GM19240 (cell line): Measurements from ENCODE around the gene NNAT.
"Not testable (repeated sequence)": the region's sequence is repeated elsewhere in the genome, so short reads cannot be mapped to it uniquely, and the experiment has no call there.

Experiments used
- DNase-seq: peaks from one replicate; pipeline ENCODE4 v3.0.0; 2011; ENCODE audit warnings: low spot score; ENCODE audit not compliant: insufficient read length

The NNAT gene, protein sequence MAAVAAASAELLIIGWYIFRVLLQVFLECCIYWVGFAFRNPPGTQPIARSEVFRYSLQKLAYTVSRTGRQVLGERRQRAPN

DNA sequence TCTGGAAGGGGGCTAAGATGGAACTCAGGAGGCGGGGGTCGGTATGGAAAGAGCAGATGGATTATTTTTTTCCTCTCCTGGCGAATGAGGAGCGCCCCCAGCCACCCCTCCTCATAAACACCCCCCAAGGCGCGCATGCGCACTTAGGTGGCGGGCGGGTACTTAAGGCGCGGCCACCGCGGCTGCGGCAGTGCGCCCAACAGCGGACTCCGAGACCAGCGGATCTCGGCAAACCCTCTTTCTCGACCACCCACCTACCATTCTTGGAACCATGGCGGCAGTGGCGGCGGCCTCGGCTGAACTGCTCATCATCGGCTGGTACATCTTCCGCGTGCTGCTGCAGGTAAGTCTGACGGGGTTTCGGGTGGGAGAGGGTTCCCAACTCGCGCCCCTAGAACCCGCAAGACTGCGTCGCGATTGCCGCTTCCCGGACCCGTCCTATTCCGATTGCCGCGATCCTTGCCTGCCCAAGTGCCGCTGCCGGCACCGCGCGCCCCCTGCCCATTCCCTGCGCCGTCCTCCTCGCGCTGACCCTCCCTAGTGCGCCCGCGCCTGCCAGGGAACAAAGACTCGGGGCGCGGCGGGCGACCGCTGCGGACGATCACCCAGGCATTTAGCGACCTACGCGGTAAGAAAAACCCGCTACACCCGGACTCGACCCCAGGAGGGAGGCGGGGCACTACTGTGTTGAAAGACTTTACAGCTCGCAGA lies at the start of gene NNAT:
Gene NNAT, plus strand, starts transcription at position 190 of the 711 bp plus-strand sequence. Its CDS starts 82 bp downstream, at position 272.
- DNase-seq: no peak

DNA sequence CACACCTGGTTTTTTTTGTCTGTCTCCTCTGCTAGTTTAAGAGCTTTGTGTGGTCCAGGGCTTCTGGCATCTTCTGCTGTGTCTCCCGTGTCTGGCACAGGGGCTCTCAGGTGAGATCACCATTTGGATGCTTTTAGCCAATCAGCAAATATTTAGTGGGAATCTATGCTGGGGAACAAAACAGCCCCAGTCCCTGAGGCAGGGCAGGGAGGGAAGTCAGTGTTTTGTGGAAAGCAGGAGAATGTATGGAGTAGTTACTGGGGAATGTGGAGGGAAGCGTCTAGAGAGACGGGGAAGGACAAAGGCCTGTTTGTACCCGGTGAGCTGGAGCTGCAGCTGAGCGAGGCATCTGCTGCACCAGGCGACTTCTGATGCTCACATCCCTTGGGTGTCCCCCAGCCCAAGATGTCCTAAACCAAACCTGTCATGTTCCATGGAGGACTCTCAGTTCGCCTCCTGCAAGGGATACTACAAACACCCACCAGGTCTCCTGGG lies 49.3 kb upstream of the NNAT start:
- no peak for DNase-seq

DNA sequence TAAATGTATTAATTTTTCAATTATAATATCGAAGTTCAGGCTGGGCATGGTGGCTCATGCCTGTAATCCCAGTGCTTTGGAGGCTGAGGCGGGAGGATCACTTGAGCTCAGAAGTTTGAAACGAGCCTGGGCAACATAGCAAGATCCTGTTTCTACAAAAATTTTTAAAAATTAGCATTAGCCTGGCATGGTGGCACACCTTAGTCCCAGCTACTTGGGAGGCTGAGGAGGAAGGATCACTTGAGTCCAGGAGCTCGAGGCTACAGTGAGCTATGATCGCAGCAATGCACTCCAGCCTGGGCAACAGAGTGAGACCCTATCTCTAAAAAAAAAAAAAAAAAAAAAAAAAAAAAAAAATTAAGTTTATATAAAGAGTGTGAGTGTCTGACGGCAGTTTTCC lies 48.6 kb upstream of the NNAT start:
- DNase-seq: not testable (repeated sequence)

DNA sequence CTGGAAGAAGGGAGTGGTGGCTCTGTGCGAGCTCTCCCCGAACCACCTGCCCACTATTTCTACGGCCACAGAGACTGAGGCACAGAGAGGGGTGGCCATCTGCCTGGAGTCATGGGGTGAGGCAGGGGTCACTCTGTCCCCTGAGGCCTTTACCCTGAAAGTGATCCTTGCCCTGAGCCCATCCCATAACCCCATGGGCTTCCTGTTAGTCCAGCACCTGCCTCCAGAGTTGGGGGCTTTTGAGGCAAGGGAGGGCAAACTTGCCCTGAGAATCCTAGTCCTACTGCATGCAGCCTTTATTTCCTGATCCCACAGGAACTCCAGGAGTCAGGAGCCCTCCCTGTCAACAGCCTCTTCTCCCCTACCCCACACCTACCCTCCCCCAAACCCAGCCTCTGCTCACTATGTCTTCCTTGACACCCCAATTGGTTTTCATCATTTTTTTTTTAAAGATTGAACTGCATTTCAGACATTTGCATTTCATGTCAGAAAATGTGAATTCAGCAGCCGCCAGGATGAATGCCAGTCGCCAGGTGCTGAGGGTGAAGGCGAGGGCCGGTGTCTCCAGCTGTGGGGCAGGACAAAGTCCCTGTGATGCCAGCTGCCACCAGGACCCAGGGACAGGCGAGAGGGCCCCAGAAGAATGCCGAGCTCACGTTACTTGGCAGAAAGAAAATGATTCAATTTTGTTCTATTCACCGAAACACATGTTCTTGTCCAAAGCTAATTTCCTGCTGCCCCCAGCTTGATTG lies 47.6 kb upstream of the NNAT start:
- no peak for DNase-seq

DNA sequence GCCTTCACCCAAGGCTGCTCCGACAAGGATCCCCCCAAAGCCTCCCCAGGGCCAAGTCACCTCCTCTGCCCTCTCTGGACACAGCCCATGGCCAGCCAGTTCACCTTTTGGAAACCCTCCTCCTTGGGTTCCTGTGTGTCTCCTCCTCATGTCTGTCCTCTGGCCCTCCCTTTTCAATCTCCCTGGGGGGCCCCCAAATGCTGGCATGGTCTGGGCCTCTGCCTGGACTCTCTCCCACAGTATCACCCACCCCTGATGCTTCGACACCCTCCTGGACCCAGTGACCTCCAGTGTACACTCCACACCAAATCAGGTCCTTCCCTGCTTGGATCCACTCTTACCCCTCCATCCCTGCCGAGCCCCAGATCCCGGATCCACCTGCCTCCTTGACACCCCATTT lies 46.7 kb upstream of the NNAT start:
- no peak for DNase-seq

DNA sequence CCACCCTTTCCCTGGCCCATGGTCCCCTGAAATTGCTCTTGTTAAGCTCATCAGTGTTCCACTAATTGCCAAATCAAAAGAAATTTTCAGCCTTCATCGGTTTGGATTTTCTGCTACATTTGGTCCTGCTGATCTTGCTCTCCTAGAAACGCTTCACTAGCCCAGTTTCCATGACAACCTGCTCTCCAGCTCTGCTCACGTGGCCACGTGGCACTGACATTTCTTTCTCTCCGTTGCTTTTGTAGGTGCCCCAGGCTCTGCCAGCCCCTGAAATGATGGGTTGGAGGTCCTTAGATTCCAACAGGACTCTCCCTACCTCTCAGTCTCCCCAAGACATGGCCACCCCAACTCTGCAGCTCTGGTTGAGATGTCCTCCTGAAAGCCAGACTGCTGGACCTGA lies 45.8 kb upstream of the NNAT start:
- no peak for DNase-seq

DNA sequence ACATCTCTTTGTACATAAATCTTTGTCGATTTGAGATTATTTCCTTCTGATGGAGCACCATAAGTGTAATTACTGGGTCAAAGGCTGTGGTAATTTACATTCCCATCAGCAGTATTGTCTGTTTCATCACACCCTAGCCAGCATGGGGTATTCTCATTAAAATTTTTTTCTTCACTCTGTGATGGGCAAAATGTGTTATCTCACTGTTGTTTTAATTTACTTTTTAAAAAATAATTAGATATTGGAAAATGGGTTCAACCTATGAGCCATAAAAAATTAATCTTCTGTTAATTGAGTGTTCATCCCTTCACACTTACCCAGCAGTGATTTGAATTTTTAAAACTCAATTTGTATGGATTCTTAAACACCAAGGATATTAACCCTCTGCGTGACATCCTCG lies 44.0 kb upstream of the NNAT start:
- DNase-seq: no peak

DNA sequence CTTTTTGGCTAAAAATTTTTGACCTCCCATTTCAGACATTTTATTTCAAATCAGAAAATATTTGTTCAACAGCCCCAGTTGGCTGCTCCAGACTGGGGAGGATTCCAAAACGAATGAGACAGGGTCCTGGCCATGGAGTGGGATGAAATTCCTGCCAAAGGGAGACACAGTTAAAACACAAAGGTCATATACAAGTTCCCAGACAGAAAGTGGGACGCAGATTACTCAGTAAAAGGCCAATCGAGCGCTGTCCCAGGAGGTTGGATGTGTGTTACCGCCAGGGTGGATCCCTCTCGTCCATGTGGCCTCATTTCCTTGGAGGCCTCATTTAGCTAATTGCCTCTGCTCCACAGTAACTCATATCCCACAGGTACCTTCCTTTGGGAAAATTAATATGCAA lies 41.8 kb upstream of the NNAT start:
- no peak for DNase-seq

DNA sequence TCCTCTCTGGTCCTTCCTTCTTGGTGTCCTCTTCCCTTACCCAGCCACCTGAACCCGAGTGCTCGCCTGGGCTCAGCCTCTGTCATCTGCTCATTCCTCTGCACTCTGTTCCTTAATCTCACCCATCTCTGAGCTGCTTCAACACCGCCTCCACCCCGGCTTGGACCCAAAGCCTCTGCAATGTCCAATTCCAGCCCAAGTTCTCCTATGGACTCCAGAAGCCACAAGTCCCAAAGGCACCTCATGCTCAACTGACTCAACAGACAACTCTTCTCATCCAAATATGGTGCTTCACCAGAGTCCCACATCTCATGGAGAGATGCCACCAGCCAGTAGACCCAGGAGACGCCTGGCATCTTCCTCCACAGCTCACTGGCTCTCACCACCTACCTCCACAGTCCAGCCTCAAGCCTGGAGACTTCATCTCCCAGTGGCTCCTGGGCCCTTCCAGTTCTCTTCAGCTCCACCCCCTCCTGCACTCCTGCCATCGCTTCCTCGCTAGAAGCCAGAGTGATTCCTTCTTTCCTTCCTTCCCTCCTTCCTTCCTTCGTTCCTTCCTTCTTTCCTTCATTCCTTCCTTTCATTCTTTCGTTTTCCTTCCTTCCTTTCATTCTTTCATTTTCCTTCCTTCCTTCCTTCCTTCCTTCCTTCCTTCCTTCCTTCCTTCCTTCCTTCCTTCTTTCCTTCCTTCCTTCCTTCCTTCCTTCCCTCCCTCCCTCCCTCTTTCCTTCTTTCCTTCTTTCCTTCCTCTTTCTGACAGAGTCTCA lies 40.9 kb upstream of the NNAT start:
- no peak for DNase-seq

DNA sequence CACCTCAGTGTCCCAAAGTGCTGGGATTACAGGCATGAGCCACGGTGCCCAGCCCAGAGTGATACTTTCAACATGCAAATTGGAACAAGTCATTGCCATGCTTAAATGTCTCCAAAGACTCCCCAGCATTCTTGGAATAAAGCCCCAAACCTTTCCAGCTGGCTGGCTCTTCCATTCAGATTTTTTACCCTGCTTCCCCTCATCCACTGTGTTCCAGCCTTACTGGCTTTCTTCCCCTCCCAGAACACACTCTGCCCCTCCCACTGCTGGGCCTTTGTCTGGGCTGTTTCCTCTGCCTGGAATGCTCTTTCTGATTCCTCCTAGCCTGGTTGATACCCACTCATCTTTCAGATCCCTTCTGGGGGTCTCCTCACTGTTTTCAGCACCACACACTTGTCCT lies 40.1 kb upstream of the NNAT start:
- DNase-seq: no peak

DNA sequence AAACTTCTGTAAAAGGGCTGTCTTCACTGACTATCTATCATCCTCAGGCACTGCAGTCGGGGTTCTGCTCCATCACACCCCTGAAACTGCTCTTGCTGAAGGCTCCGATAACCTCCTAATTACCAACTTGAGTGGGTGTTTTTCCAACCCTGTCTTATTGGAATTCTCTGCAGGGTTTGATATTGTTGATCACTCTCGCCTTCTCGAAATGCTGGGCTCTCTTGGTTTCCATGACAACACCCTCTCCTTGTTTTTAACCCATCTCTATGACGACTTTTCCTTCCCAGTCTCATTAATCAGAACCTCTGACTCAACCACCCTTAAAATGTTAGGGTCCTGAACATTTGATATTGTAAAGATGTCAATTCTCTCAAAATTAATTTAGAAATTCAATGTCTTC lies 39.4 kb upstream of the NNAT start:
- DNase-seq: no peak

DNA sequence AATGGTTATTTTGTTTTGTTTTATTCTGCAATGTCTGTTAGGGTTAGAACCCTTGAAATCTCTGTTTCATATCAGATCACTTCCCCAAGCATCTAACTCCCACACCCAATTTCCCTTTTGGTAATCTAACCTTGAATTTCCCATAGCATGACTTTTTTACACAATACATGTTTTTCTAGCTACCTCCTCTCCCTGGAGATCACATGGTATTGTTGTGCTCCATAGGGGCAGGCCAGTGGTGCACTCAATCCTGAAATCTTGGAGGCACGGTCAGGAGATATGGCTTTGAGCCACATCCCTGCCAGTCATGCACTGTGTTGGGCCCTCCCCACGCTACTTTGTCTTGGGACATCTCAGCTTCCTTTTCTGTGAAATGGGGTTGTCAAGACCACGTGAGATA lies 36.7 kb upstream of the NNAT start:
- no peak for DNase-seq

DNA sequence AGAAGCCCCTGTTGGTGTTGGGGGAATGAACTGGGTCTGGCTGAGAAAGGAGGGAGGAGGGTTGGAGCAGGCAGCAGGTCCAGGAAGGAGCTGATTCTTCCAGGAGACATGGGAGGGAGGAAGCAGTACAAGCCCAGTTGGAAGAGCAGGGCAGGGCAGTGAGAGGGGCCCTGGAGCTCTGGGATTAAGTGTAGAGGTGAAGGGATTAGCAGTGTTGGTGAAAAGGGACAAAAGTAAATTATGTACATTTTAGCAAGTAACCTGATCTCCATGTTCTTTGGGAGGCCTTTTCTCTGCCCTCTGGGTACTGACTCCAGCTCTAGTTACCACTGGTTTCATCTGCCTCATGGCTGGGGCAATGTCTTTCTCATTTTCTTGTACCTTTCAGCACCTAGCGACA lies 34.8 kb upstream of the NNAT start:
- DNase-seq: not testable (repeated sequence)

DNA sequence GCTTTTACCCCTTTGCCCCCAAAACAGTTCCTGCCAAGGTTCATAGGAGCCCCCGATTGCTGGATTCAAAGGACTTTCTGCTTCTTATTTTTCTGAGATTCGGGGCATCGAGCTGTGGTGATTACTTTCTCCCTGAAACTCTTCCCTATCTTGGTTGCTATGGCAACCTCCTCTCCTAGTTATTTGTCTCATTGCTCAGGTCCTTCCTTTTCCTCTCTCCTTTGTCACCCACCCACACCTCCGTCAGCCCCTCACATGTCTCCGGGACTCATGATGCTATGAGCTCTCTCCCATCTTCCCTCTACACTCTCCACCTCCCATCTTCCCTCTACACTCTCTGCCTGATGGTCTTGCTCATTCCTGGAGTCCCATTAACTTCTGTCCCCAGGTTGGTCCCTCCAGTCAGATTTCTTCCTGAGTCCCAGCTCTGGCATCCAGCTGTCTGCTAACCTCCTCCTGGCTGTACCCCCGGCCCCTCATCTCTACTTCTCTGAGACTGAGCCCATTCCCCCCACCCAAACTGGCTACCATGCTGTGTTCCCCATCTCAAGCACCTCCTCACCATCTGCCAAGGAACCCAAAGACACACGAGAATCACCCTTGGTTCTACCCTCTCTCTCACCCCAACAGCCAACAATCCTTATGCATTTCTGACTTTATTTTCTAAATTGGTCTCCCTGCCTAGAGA lies 30.2 kb upstream of the NNAT start:
- DNase-seq: no peak

DNA sequence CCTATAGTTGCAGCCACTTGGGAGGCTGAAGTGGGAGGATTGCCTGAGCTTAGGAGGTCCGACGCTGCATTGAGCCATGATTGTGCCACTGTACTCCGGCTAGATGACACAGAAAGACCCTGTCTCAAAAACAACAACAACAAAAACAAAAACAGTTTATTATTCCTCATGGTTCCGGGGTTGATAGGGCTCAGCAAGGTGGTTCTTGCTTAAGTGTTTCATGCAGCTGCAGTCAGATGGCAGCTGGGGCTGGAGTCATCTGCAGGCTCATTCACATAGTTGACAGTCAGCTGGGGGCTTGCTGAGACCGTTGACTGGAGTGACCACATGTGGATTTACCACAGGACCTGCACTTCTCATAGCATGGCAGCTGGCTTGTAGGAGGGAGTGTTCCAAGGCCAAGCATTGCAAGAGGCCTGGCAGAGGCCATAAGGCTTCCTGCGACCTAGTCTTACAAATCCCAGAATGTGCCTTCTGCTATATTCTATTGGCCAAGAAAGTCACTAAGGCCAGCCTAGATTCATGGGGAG lies 28.9 kb upstream of the NNAT start:
- DNase-seq: no peak

DNA sequence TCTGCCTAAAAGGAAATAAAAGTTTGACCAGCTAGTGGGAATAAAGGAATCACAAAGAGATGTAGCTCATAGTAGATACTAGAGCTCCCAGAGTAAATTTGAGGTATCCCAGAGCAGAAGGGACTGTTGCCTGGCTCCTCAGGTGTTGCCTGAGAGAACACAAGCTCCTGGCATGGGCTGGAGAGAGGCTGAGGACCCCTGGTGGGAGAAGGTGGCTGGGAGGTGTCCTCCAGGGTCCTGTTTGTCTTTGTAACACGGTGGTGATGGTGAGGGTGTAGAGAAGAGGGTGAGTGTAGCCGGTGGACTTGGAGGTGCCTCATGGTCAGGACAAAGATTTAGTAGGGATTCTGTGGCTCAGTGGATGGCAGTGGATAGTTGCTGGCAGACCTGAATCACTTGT lies 28.1 kb upstream of the NNAT start:
- DNase-seq: no peak

DNA sequence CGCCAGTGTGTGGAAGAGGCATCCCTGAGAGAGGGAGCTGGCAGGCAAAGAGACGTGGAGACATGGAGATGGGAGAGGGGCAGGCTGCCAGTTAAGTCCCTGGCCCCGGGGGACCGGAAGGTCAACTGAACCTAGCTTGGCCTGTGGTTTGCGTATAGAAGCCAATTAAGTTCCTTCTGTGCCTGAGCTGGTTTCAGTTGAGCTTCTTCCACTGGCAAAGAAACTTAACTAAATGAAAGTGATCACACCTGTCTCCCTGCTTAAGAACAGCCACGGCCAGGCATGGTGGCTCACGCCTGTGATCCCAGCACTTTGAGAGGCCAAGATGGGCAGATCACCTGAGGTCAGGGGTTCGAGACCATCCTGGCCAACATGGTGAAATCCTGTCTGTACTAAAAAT lies 26.7 kb upstream of the NNAT start:
- no peak for DNase-seq

DNA sequence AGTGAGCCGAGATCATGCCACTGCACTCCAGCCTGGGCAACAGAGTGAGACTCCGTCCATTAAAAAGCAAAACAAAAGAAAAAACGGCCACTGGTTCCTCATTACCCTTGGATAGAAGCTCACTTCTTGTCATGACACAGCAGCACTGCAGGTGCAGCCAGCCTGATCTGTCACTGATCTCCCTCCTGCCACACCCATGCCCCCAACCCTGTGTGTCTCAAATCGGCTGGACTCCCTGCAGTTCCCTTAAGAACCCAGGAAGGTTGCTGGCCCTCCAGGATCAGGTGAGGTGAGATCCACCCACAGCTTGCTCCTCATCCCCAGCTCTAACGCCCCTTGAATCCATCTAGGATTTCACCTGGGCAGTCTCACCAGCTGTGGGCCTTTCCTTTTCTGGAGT lies 26.3 kb upstream of the NNAT start:
- no peak for DNase-seq

DNA sequence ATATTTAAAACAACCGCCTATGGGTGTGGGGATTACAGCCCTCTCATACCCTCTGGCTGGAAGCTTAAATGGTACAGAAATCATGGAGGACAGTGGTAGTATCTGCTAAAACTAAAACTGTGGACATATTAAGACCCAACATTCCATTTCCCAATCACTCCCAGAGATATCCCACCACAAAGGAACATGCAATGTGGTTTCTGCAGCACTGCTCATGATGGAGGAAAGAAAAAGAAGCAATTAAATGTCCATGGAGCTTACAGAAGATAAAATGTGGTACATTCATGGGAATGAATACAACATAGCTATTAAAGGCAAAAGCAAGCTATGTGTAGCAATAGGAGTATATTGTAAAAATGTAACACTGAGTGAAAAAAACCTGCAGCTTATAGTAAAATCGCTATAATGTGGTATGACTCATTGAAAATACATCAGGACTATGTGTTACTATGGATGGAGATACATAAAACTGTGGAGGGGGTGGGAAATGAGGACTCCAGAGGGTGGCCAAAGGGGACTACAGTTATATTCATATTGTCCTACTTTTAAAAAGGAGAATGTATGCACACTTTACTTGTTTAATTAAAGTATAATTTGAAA lies 22.9 kb upstream of the NNAT start:
- no peak for DNase-seq

DNA sequence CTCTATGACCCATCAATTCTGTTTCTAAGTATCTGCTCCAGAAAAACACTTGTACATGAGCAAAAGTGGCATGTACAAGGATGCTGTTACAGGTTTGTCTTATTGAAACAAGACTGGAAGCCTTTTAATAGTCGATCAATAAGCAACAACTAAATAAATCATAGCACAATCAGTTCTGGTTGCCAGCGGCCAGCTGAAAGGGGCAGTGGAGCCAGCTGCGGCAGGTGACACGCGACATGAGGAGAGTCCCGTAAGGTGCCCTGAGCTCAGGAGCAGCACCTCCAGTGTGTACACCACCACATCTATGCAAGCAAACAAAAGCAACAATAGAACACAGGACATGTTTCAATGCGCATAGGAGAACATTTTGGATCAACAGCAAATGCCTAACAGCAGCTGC lies 20.7 kb upstream of the NNAT start:
- DNase-seq: no peak

DNA sequence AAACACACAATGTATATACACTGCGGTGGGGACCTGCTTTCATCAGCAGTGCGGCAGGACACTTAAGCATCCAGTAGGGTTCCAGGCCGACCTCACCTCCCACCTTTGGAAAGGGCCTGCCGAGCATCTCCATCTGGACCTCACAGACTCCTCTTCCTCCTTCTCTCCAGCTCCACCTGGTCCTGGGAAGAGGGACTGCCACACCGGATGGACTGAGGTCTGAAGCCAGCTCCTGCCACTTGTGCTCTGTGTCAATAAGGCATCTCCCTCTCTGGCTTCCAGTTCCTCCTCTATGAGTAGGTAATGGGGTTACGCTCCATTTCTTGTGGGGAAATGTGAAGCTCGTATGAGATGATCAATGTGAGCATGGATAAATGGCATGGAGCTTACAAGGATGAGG lies 19.1 kb upstream of the NNAT start:
- DNase-seq: no peak
